DOHH2 (cell line): ENCODE measurements around the gene SERPINA5.

Experiments used
- H3F3A ChIP-seq: fragments of 200-600 bp; sonication (generic), shearing (Covaris generic); 2 replicates; pipeline ENCODE4 v1.6.0; 2016; ENCODE audit warnings: antibody characterized with exemption, mild to moderate bottlenecking; ENCODE audit not compliant: control insufficient read depth, insufficient read depth
- H3K27ac ChIP-seq: fragments of 200-600 bp; sonication (generic); 2 replicates; pipeline ENCODE4 v1.5.1; 2014; ENCODE audit warnings: low read depth, mild to moderate bottlenecking, low read length, moderate library complexity
- H3K27me3 ChIP-seq: fragments of 200-600 bp; sonication (generic); 2 replicates; pipeline ENCODE4 v1.6.1; 2014; ENCODE audit warnings: mild to moderate bottlenecking, low read length, mixed read lengths; ENCODE audit not compliant: control insufficient read depth
- H3K36me3 ChIP-seq: fragments of 200-600 bp; sonication (generic); 2 replicates; pipeline ENCODE4 v1.6.1; 2014; ENCODE audit warnings: mild to moderate bottlenecking, low read length, moderate library complexity, mixed read lengths; ENCODE audit not compliant: control insufficient read depth
- H3K4me1 ChIP-seq: fragments of 200-600 bp; sonication (generic); 2 replicates; pipeline ENCODE4 v1.6.1; 2014; ENCODE audit warnings: mild to moderate bottlenecking, low read length, mixed read lengths; ENCODE audit not compliant: control insufficient read depth
- H3K4me2 ChIP-seq: fragments of 200-600 bp; sonication (generic); 2 replicates; pipeline ENCODE4 v1.6.0; 2014; ENCODE audit warnings: mild to moderate bottlenecking, low read length, moderate library complexity
- H3K4me3 ChIP-seq: fragments of 200-600 bp; sonication (generic); 2 replicates; pipeline ENCODE4 v1.5.1; 2014; ENCODE audit warnings: mild to moderate bottlenecking, low read length, mixed read lengths
- H3K79me2 ChIP-seq: fragments of 200-600 bp; sonication (generic); 2 replicates; pipeline ENCODE4 v1.6.1; 2014; ENCODE audit warnings: mild to moderate bottlenecking, low read length, mixed read lengths; ENCODE audit not compliant: control insufficient read depth
- H3K9me2 ChIP-seq: fragments of 200-600 bp; sonication (generic); replicated peaks from 2 replicates; pipeline ENCODE4 v1.6.1; 2014; ENCODE audit warnings: mild to moderate bottlenecking, low read length, mixed read lengths; ENCODE audit not compliant: control insufficient read depth
- H3K9me3 ChIP-seq: fragments of 200-600 bp; sonication (generic); 2 replicates; pipeline ENCODE4 v1.6.1; 2014; ENCODE audit warnings: antibody characterized with exemption, low read length, mixed read lengths; ENCODE audit not compliant: control insufficient read depth, insufficient read depth
- H4K20me1 ChIP-seq: fragments of 200-600 bp; sonication (generic); 2 replicates; pipeline ENCODE4 v1.6.0; 2014; ENCODE audit warnings: low read depth, mild to moderate bottlenecking, antibody characterized with exemption, low read length, moderate library complexity; ENCODE audit not compliant: control insufficient read depth, insufficient read depth
- EZH2phosphoT487 ChIP-seq: fragments of 200-600 bp; sonication (generic); IDR thresholded peaks from 2 replicates; pipeline ENCODE4 v1.6.1; 2017; ENCODE audit warnings: borderline replicate concordance, mild to moderate bottlenecking, antibody characterized with exemption, low read length, moderate library complexity, mixed read lengths
- TF ChIP-seq, protein P1 (sequence below): fragments of 200-600 bp; sonication (generic); IDR thresholded peaks from one replicate; pipeline ENCODE4 v1.5.1; 2014; ENCODE audit warnings: antibody characterized with exemption, mild to moderate bottlenecking, low read depth, low read length; ENCODE audit not compliant: poor library complexity, severe bottlenecking

SERPINA5 gene

DNA sequence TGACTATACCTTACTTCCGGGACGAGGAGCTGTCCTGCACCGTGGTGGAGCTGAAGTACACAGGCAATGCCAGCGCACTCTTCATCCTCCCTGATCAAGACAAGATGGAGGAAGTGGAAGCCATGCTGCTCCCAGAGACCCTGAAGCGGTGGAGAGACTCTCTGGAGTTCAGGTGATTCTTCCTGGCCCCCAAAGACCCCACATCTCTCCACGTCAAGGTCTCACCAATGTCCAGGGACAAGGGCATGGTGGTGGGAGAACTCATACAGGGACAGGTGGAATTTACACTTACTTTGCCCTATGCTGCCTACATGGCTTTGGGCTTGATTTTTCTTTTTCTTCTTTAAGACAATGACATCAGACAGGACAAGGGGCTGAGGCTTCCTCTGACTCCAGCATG, 38.1 kb downstream of the SERPINA5 start:
- H3K4me2 ChIP-seq = no peak overlapping the region
- no peaks in the 10 kb centered on the region for H3K79me2 ChIP-seq
- H3K4me1 ChIP-seq = no peaks in the 10 kb centered on the region
- no peaks in the 10 kb centered on the region for H3F3A ChIP-seq
- H3K9me2 ChIP-seq = no peaks in the 10 kb centered on the region
- H3K27ac ChIP-seq = no peak overlapping the region
- TF ChIP-seq, protein P1, sequence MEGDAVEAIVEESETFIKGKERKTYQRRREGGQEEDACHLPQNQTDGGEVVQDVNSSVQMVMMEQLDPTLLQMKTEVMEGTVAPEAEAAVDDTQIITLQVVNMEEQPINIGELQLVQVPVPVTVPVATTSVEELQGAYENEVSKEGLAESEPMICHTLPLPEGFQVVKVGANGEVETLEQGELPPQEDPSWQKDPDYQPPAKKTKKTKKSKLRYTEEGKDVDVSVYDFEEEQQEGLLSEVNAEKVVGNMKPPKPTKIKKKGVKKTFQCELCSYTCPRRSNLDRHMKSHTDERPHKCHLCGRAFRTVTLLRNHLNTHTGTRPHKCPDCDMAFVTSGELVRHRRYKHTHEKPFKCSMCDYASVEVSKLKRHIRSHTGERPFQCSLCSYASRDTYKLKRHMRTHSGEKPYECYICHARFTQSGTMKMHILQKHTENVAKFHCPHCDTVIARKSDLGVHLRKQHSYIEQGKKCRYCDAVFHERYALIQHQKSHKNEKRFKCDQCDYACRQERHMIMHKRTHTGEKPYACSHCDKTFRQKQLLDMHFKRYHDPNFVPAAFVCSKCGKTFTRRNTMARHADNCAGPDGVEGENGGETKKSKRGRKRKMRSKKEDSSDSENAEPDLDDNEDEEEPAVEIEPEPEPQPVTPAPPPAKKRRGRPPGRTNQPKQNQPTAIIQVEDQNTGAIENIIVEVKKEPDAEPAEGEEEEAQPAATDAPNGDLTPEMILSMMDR = no peak
- TF ChIP-seq EZH2phosphoT487 = no peak
- H3K36me3 ChIP-seq = no peaks in the 10 kb centered on the region
- H3K27me3 ChIP-seq = peaks cover 4% of the 10 kb centered on the region; the same call in 1 of the 2 replicates
- no peak overlapping the region for H3K4me3 ChIP-seq
- H4K20me1 ChIP-seq = no peaks in the 10 kb centered on the region
- H3K9me3 ChIP-seq = peaks cover 24% of the 10 kb centered on the region

DNA sequence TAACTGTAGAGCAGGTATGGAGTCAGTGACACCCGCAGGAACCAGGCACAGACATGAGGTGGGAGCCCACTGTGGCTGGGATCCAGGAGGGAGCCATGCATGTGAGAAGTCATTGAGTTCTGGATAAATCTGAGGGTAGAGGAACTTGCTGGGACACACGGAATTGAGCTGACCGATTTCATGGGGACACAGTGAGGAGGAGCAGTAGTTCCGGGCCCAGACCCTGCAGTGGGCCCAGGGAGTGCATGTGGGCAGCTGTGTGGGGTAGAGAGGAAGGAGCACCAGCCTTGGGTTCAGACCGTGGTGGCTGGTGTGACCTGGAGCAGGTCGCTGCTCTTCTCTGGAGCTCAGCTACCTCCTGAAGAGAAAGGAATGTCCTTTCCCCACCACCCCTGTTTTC, 39.4 kb downstream of the SERPINA5 start:
- no peaks in the 10 kb centered on the region for H3K4me1 ChIP-seq
- no peak overlapping the region for H3K4me3 ChIP-seq
- TF ChIP-seq EZH2phosphoT487 = no peak
- TF ChIP-seq, protein P1 = no peak
- H3K27ac ChIP-seq = no peak overlapping the region
- H3K36me3 ChIP-seq = no peaks in the 10 kb centered on the region
- H3K79me2 ChIP-seq = no peaks in the 10 kb centered on the region
- H4K20me1 ChIP-seq = no peaks in the 10 kb centered on the region
- peaks cover 24% of the 10 kb centered on the region for H3K9me3 ChIP-seq
- H3K4me2 ChIP-seq = no peak overlapping the region
- no peaks in the 10 kb centered on the region for H3F3A ChIP-seq
- H3K9me2 ChIP-seq = no peaks in the 10 kb centered on the region
- peaks cover 4% of the 10 kb centered on the region; the same call in 1 of the 2 replicates for H3K27me3 ChIP-seq

DNA sequence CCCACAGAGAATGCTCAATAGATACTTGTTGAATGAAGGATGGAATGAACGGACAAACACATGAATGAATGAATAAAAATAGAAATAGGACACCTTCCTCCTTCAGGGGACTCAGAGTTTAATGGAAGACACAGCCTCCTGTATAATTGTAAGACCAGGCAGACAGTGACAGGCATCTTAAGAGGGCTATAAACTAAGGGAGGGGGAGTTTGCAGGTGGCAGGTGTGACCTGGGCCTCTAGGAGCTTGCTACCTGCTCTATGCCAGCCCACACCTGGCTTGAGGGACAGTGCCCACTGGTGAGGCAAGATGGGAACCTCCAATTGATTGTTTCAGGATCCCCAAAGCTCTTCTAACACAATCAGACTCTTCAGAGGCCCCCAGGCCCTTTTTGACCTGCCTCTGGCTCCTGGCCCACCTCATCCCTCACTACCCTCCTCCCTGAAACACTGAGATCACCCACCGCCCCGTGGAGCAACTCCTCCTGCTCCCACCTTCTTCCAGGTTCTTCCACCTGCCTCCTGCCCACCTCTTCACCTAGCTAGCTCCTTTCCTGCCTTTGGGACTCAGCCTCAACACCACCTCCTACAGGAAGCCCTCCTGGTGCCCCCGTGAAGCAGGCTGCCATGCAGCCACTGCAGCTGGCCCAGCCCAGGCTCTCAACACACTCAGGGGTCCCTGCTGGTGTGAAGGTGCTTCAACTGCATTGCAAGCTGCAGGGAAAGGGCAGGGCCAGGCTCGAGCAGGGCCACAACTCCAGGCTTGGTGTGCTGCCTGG, 40.3 kb downstream of the SERPINA5 start:
- no peak overlapping the region for H3K27ac ChIP-seq
- H4K20me1 ChIP-seq = no peaks in the 10 kb centered on the region
- H3K4me1 ChIP-seq = no peaks in the 10 kb centered on the region
- H3K4me3 ChIP-seq = no peak overlapping the region
- peaks cover 24% of the 10 kb centered on the region for H3K9me3 ChIP-seq
- H3K4me2 ChIP-seq = no peak overlapping the region
- no peaks in the 10 kb centered on the region for H3K36me3 ChIP-seq
- H3K79me2 ChIP-seq = no peaks in the 10 kb centered on the region
- no peaks in the 10 kb centered on the region for H3F3A ChIP-seq
- H3K27me3 ChIP-seq = peaks cover 4% of the 10 kb centered on the region; the same call in 1 of the 2 replicates
- no peaks in the 10 kb centered on the region for H3K9me2 ChIP-seq
- no peak for TF ChIP-seq EZH2phosphoT487
- TF ChIP-seq, protein P1 = no peak
